Stimulated activated CD8-positive, alpha-beta memory T cell treated with anti-CD3 and anti-CD28 coated beads, Interleukin-12 subunit alpha, Interleukin-12 subunit beta, amount 100 ng/mL, for 1 hour (primary cell): ENCODE measurements around the gene GK2.

ENCODE experiments used
- DNase-seq: peaks from one replicate; pipeline ENCODE4 v3.0.0-alpha.2; 2020; ENCODE audit warnings: low read depth

GK2 gene

DNA sequence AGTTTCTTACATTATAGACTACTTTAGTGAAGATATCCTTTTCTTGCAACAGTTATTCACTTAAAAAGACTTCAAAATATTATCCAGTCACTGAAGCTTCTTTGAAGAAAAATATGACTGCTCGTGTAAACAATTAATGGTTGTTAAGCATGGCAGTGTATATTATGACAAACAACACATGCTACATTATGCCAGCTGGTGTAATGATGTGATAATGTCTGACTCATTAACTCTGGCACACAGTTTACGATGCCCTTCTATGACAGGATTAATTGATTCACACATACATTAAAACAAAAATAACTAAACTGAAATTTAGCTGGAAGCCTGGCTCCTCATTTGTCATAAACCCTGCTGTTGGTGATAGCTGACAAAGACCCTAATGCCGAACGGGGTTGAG, 22.4 kb downstream of the GK2 start:
- DNase-seq, result no peak

DNA sequence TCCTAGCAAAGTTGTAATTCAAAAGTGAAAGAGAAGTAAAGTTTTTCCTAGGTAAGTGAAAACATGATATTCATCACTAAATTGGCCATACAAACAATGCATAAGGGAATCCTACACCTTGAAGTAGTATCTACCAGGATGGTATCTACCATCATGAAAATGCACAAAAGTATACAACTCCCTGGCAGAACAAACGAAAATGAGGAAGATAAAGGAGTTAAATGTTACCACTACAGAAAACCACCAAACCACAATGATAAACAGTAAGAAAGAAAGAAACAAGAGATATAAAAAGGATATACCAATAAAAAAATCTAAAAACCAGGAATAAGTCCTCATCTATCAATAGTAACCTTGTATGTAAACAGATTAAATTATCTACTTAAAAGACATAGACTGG, 26.9 kb downstream of the GK2 start:
- no peak for DNase-seq

- no peak for DNase-seq
These were observed 38.0 kb downstream of the GK2 start for GRCh38 chr4:79370026-79370425.

DNA sequence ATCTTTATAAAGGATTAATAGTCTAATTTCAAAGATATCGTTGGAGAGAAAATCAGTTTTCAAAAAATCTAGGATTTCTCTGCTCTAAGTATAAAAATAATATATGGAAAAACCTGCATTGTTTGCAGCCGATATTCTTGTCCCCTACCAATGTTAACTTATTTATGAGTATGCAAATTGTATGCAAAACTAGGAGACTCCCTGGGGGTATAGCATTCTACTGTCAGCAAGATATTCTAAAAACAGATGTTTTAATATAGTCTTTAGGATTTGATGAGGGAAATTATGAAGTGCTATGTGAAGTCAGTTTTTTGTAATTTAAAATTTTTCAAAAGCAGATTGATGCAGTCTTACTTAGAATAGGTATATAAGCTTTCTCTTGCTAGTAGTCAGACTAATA, 40.9 kb downstream of the GK2 start:
- no peak for DNase-seq

DNA sequence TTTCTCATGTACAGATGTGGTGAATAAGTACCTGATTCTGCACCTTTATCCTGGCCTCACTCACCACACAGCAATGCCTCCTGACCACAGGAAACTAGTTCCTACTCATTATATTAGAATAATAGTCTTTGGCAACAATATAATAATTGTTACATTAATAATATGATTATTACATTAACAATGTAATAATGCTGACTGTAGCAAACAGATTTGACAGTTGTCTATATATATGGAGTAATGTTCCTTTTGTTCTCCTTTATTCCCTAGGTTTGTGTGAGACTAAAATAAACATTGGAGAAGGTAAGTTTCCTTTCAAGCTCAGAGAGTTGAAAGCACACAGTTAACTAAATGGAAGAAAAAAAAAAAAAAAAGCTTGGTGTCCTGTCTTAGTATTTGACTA, 41.6 kb downstream of the GK2 start:
- no peak for DNase-seq

- DNase-seq, result no peak
These were observed 44.0 kb downstream of the GK2 start for GRCh38 chr4:79364061-79364460.

DNA sequence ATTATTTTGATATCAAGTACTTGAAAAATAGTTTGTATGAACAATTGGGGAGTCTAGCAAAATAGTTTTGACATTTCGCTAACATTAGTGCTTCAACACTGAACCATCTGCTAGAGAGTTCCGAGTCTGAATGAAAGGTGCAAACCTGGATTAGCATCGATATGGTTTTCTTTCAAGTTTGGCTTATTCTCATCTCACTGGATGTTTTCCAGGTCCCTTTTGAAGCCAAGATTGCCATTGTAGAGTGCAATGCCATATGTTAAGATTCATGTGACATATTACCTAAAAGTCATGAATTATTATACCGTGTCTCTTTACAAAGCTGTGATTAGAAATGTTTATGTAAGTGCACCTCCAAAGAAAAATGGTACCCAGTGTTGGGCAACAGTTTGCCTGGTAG, 45.4 kb downstream of the GK2 start:
- DNase-seq, result no peak

GRCh38 chr4:79360006-79360405, 48.0 kb downstream of the GK2 start:
- DNase-seq, result no peak

DNA sequence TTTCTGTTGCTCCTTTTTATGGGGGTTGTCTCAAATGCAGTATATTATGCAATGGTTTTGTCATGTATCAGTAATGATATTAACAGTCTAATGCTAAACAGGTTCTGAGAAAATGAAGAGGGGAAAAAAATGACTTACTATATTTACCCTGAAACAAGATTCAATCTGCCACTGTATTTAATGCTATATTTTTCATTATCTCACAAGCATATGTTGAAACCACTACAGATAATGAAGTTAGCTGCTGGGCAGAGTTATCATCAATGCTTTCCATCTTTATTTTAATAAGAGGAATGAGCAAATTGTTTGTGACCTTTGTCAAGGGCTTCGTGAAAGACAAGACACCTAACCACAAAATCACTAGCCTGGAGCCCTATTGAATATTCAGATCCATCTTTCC, 49.6 kb downstream of the GK2 start:
- DNase-seq, result no peak

GRCh38 chr4:79357365-79357764, 50.7 kb downstream of the GK2 start:
- no peak for DNase-seq
